Trophoblast cell (in vitro differentiated cells and primary cell): ENCODE measurements around the gene PAX1.
A peak's percentile ranks its signal among the peaks of the same experiment; 100 is the strongest.

Experiments
- DNase-seq, 2 donors: peaks; one replicate each; pipeline ENCODE4 v3.0.0-alpha.2; 2016
- H2AFZ ChIP-seq: 2 replicates; pipeline ENCODE4 v1.6.1; 2013; ENCODE audit warnings: low read length, moderate library complexity, mild to moderate bottlenecking; ENCODE audit not compliant: insufficient read depth, poor library complexity
- H2AK5ac ChIP-seq: 2 replicates; pipeline ENCODE4 v1.6.1; 2013; ENCODE audit warnings: mild to moderate bottlenecking, low read length
- H2BK120ac ChIP-seq: 2 replicates; pipeline ENCODE4 v1.6.1; 2013; ENCODE audit warnings: low read length, mild to moderate bottlenecking, moderate library complexity; ENCODE audit not compliant: insufficient read depth, poor library complexity
- H2BK12ac ChIP-seq: 2 replicates; pipeline ENCODE4 v1.6.1; 2013; ENCODE audit warnings: mild to moderate bottlenecking, low read length, moderate library complexity
- H2BK5ac ChIP-seq: 2 replicates; pipeline ENCODE4 v1.6.1; 2013; ENCODE audit warnings: low read length, low read depth, moderate library complexity, mild to moderate bottlenecking; ENCODE audit not compliant: poor library complexity
- H3K14ac ChIP-seq: 2 replicates; pipeline ENCODE4 v1.6.1; 2013; ENCODE audit warnings: mild to moderate bottlenecking, low read length
- H3K18ac ChIP-seq: 2 replicates; pipeline ENCODE4 v1.6.1; 2013; ENCODE audit warnings: mild to moderate bottlenecking, low read length
- H3K23ac ChIP-seq: 2 replicates; pipeline ENCODE4 v1.6.1; 2013; ENCODE audit warnings: low read length
- H3K27ac ChIP-seq: 2 replicates; pipeline ENCODE4 v1.5.1; 2013; ENCODE audit warnings: low read depth, mild to moderate bottlenecking, inconsistent platforms, low read length, moderate library complexity
- H3K27me3 ChIP-seq: 2 replicates; pipeline ENCODE4 v1.6.1; 2013; ENCODE audit warnings: inconsistent platforms, mild to moderate bottlenecking, low read length, moderate library complexity; ENCODE audit not compliant: insufficient read depth
- H3K36me3 ChIP-seq, 2 experiments: 1 replicate in 1 of 2; 2 replicates in 1 of 2; pipeline ENCODE4 v1.6.1; 2013; ENCODE audit warnings: low read length in 2 of 2, mild to moderate bottlenecking in 2 of 2, moderate library complexity in 1 of 2; ENCODE audit not compliant: insufficient read depth in 2 of 2, control insufficient read depth in 1 of 2
- H3K4ac ChIP-seq: 2 replicates; pipeline ENCODE4 v1.6.1; 2013; ENCODE audit warnings: low read depth, mild to moderate bottlenecking, low read length, moderate library complexity
- H3K4me1 ChIP-seq, 2 experiments: 1 replicate in 1 of 2; 2 replicates in 1 of 2; pipeline ENCODE4 v1.6.1; 2013; ENCODE audit warnings: low read length in 2 of 2, mild to moderate bottlenecking in 2 of 2, moderate library complexity in 1 of 2; ENCODE audit not compliant: insufficient read depth in 2 of 2, control insufficient read depth in 1 of 2
- H3K4me2 ChIP-seq: 2 replicates; pipeline ENCODE4 v1.6.1; 2013; ENCODE audit warnings: inconsistent platforms, mild to moderate bottlenecking, low read length, moderate library complexity
- H3K4me3 ChIP-seq: 2 replicates; pipeline ENCODE4 v1.5.1; 2013; ENCODE audit warnings: mild to moderate bottlenecking, low read depth, low read length, inconsistent platforms
- H3K79me1 ChIP-seq: one replicate; pipeline ENCODE4 v1.6.1; 2013; ENCODE audit warnings: low read length
- H3K79me2 ChIP-seq: 2 replicates; pipeline ENCODE4 v1.6.1; 2013; ENCODE audit warnings: low read length, mild to moderate bottlenecking; ENCODE audit not compliant: control insufficient read depth, insufficient read depth, poor library complexity
- H3K9ac ChIP-seq: 2 replicates; pipeline ENCODE4 v1.6.1; 2013; ENCODE audit warnings: mild to moderate bottlenecking, low read length
- H3K9me3 ChIP-seq: 2 replicates; pipeline ENCODE4 v1.6.1; 2013; ENCODE audit warnings: low read depth, mild to moderate bottlenecking, control low read depth, inconsistent platforms, low read length; ENCODE audit not compliant: insufficient read depth
- H4K12ac ChIP-seq: 2 replicates; pipeline ENCODE4 v1.6.1; 2013; ENCODE audit warnings: low read depth, mild to moderate bottlenecking, low read length, moderate library complexity
- H4K8ac ChIP-seq: 2 replicates; pipeline ENCODE4 v1.6.1; 2013; ENCODE audit warnings: low read depth, mild to moderate bottlenecking, low read length, moderate library complexity
- H4K91ac ChIP-seq: one replicate; pipeline ENCODE4 v1.6.1; 2013; ENCODE audit warnings: low read depth, mild to moderate bottlenecking, low read length, moderate library complexity
- WGBS: extraction: QIAGEN DNeasy Blood & Tissue Kit; methylation state at CpG from one replicate; pipeline ENCODE4 v1.1.7; 2013; ENCODE audit warnings: missing lambda C conversion rate; ENCODE audit not compliant: insufficient read length, insufficient coverage; ENCODE audit errors: extremely low coverage; 5-methylcytosine and 5-hydroxymethylcytosine counted together

Gene PAX1

GRCh38 chr20:21677781-21678180, 27.7 kb upstream of the PAX1 start:
- no peak overlapping the region for H4K8ac ChIP-seq
- H4K91ac ChIP-seq: no peak overlapping the region
- H3K4ac ChIP-seq: no peak overlapping the region
- H3K27me3 ChIP-seq: no peaks in the 10 kb centered on the region
- H3K9ac ChIP-seq: no peak overlapping the region
- H3K79me1 ChIP-seq: no peaks in the 10 kb centered on the region
- H2AFZ ChIP-seq: no peak overlapping the region
- DNase-seq: peak; percentile 49 to 67
- peaks cover 2% of the 10 kb centered on the region for H3K9me3 ChIP-seq
- H4K12ac ChIP-seq: no peak overlapping the region
- H3K27ac ChIP-seq: no peak overlapping the region
- H3K18ac ChIP-seq: no peak overlapping the region
- H3K23ac ChIP-seq: no peak overlapping the region
- H2BK120ac ChIP-seq: no peak overlapping the region
- H2BK12ac ChIP-seq: no peak overlapping the region
- no peak overlapping the region for H3K4me2 ChIP-seq
- H3K14ac ChIP-seq: no peak overlapping the region
- no CpG with 5 or more reads among the region's 3 CpGs for WGBS
- no peak overlapping the region for H2AK5ac ChIP-seq
- H3K36me3 ChIP-seq: no peaks in the 10 kb centered on the region
- no peak overlapping the region for H3K4me3 ChIP-seq
- peaks cover 0 to 5% of the 10 kb centered on the region in 2 experiments for H3K4me1 ChIP-seq
- H3K79me2 ChIP-seq: no peaks in the 10 kb centered on the region
- no peak overlapping the region for H2BK5ac ChIP-seq

GRCh38 chr20:21681234-21681921, 24.1 kb upstream of the PAX1 start:
- no peak overlapping the region for H4K91ac ChIP-seq
- H2AK5ac ChIP-seq: no peak overlapping the region
- no peaks in the 10 kb centered on the region for H3K79me2 ChIP-seq
- no peak overlapping the region for H3K18ac ChIP-seq
- no peak overlapping the region for H3K4me3 ChIP-seq
- no peak overlapping the region for H2AFZ ChIP-seq
- no peak overlapping the region for H3K23ac ChIP-seq
- H3K14ac ChIP-seq: no peak overlapping the region
- no peak overlapping the region for H3K4me2 ChIP-seq
- H4K8ac ChIP-seq: no peak overlapping the region
- H3K9me3 ChIP-seq: no peaks in the 10 kb centered on the region
- no peaks in the 10 kb centered on the region for H3K36me3 ChIP-seq
- no peaks in the 10 kb centered on the region for H3K4me1 ChIP-seq
- no peak overlapping the region for H3K4ac ChIP-seq
- H2BK12ac ChIP-seq: no peak overlapping the region
- H3K27me3 ChIP-seq: no peaks in the 10 kb centered on the region
- H3K27ac ChIP-seq: no peak overlapping the region
- WGBS: no CpG with 5 or more reads among the region's 14 CpGs
- DNase-seq: no peak
- no peak overlapping the region for H2BK5ac ChIP-seq
- H3K9ac ChIP-seq: no peak overlapping the region
- H2BK120ac ChIP-seq: no peak overlapping the region
- H4K12ac ChIP-seq: no peak overlapping the region
- no peaks in the 10 kb centered on the region for H3K79me1 ChIP-seq

- Histone ChIP-seq H3K4ac (no peak overlapping the region), H2AFZ (no peak overlapping the region), H4K12ac (no peak overlapping the region), H3K4me2 (no peak overlapping the region), H3K9ac (no peak overlapping the region), H3K27me3 (no peaks in the 10 kb centered on the region), H3K36me3 (no peaks in the 10 kb centered on the region), H4K91ac (no peak overlapping the region), H3K18ac (no peak overlapping the region), H3K79me2 (no peaks in the 10 kb centered on the region), H2BK12ac (no peak overlapping the region), H3K23ac (no peak overlapping the region), H2AK5ac (no peak overlapping the region), H3K27ac (no peak overlapping the region), H2BK120ac (no peak overlapping the region), H3K4me1 (no peaks in the 10 kb centered on the region), H3K4me3 (no peak overlapping the region), H3K79me1 (no peaks in the 10 kb centered on the region), H4K8ac (no peak overlapping the region), H3K14ac (no peak overlapping the region), H3K9me3 (no peaks in the 10 kb centered on the region), H2BK5ac (no peak overlapping the region)
- DNase-seq: no peak
- WGBS: no CpG with 5 or more reads among the region's 10 CpGs
Observed at GRCh38 chr20:21681922-21682318, 23.5 kb upstream of the PAX1 start.

- Histone ChIP-seq H3K27me3 (no peaks in the 10 kb centered on the region), H3K14ac (no peak overlapping the region), H3K36me3 (no peaks in the 10 kb centered on the region), H3K4me1 (no peaks in the 10 kb centered on the region), H2AK5ac (no peak overlapping the region), H3K4me3 (no peak overlapping the region), H3K79me1 (no peaks in the 10 kb centered on the region), H3K18ac (no peak overlapping the region), H2BK5ac (no peak overlapping the region), H2AFZ (no peak overlapping the region), H3K9ac (no peak overlapping the region), H3K9me3 (no peaks in the 10 kb centered on the region), H3K27ac (no peak overlapping the region), H2BK120ac (no peak overlapping the region), H4K91ac (no peak overlapping the region), H4K8ac (no peak overlapping the region), H4K12ac (no peak overlapping the region), H3K4ac (no peak overlapping the region), H3K79me2 (no peaks in the 10 kb centered on the region), H3K4me2 (no peak overlapping the region), H2BK12ac (no peak overlapping the region), H3K23ac (no peak overlapping the region)
- DNase-seq: no peak
- WGBS: no CpG with 5 or more reads among the region's 8 CpGs
Observed at GRCh38 chr20:21682521-21682954, 22.9 kb upstream of the PAX1 start.
